Retinal pigment epithelial cell (primary cell): ENCODE measurements around the gene GPX3.

Experiments
- DNase-seq: peaks from one replicate; pipeline ENCODE4 v3.0.0-alpha.2; 2010; ENCODE audit warnings: low read depth
- H3K4me3 ChIP-seq: 2 replicates; pipeline ENCODE4 v1.5.1; 2011; ENCODE audit warnings: mild to moderate bottlenecking, low read length, control low read depth, moderate library complexity
- TF ChIP-seq, protein P1 (sequence below): conservative IDR thresholded peaks from 2 replicates; pipeline ENCODE4 v1.5.1; 2011; ENCODE audit warnings: low read depth, low read length, control low read depth, inconsistent platforms

The GPX3 gene

GRCh38 chr5:151071848-151072629 is 51.6 kb downstream of the GPX3 start:
- TF ChIP-seq, protein P1, sequence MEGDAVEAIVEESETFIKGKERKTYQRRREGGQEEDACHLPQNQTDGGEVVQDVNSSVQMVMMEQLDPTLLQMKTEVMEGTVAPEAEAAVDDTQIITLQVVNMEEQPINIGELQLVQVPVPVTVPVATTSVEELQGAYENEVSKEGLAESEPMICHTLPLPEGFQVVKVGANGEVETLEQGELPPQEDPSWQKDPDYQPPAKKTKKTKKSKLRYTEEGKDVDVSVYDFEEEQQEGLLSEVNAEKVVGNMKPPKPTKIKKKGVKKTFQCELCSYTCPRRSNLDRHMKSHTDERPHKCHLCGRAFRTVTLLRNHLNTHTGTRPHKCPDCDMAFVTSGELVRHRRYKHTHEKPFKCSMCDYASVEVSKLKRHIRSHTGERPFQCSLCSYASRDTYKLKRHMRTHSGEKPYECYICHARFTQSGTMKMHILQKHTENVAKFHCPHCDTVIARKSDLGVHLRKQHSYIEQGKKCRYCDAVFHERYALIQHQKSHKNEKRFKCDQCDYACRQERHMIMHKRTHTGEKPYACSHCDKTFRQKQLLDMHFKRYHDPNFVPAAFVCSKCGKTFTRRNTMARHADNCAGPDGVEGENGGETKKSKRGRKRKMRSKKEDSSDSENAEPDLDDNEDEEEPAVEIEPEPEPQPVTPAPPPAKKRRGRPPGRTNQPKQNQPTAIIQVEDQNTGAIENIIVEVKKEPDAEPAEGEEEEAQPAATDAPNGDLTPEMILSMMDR = no peak
- H3K4me3 ChIP-seq = no peak overlapping the region
- no peak for DNase-seq

DNA sequence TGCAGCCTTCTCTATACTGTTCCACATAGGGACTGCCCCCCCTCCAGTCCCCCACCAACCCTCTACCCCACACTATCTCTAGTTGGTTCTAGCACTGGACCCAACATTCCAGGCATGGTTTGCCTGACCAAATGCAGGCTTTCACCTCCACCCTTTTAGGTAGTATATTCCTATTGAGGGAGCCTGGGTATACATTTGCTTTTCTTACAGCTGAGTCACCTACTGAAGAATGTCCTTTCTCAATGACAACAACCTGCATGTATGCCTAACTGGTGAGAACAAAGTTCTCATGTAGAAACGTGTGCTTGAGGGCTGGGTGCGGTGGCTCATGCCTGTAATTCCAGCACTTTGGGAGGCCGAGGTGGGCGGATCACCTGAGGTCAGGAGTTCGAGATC is 52.2 kb downstream of the GPX3 start:
- no peak for DNase-seq
- TF ChIP-seq, protein P1 = no peak
- no peak overlapping the region for H3K4me3 ChIP-seq

- no peak for DNase-seq
- H3K4me3 ChIP-seq = no peak overlapping the region
- TF ChIP-seq, protein P1 = no peak
These were observed 52.9 kb downstream of the GPX3 start for GRCh38 chr5:151073280-151073679.

GRCh38 chr5:151074557-151074956 is 54.2 kb downstream of the GPX3 start:
- DNase-seq = no peak
- TF ChIP-seq, protein P1 = no peak
- H3K4me3 ChIP-seq = no peak overlapping the region

GRCh38 chr5:151075698-151076331 is 55.4 kb downstream of the GPX3 start:
- H3K4me3 ChIP-seq = no peak overlapping the region
- DNase-seq = no peak

DNA sequence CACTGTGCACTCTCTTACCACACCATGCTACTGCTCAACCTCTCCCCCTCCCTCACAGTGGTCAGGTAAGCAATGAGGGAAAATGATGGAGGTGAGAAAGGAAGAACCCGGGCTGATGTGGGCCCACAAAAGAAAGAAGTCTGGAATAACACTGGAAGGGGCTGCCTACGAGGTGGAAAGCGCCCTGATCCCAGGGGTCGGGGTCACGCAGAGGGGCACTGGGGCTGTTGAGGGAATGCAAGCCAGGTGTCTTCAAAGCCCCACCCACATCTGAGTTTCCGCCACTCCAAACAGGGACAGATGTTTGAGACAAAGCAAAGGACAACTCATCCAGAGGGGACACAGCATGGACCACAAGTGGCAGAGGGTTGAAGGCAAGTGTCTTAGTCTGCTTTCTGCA is 56.2 kb downstream of the GPX3 start:
- TF ChIP-seq, protein P1 = no peak
- H3K4me3 ChIP-seq = no peak overlapping the region
- DNase-seq = no peak

More at GRCh38 chr5:151075698-151076331, 55.4 kb downstream of the GPX3 start:
- TF ChIP-seq, protein P1 = no peak

DNA sequence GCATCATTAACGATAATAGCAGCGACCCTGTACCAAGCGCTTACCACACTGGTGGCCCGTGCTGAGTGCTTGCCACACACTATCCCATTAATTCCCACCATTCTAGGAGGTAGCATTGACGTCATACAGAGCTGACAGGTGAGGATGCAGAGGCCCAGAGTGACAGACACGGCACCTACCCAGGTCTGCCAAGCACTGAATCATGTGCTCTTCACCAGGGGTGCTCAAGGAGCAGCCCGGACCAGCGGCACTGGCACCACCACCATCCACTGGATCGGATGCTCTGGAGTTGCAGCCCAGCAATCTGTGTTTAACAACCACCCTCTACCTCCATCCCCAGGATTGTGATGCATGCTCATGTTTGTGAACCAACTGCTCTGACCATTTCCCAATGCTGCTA is 57.0 kb downstream of the GPX3 start:
- no peak overlapping the region for H3K4me3 ChIP-seq
- TF ChIP-seq, protein P1 = no peak
- no peak for DNase-seq
